GM18505 (cell line): ENCODE data around the gene PLSCR5.
A peak's percentile ranks its signal among the peaks of the same experiment; 100 is the strongest.

Source experiments
- ATAC-seq: cut with Tn5 transposase; IDR thresholded peaks from one replicate; pipeline ENCODE4 v1.9.1; 2021; ENCODE audit not compliant: unreplicated experiment
- POLR2A ChIP-seq: IDR thresholded peaks from 4 replicates; pipeline ENCODE4 v1.6.1; 2011; ENCODE audit warnings: borderline replicate concordance; ENCODE audit not compliant: insufficient read depth, insufficient read length; ENCODE audit errors: extremely low read depth

Gene PLSCR5

DNA sequence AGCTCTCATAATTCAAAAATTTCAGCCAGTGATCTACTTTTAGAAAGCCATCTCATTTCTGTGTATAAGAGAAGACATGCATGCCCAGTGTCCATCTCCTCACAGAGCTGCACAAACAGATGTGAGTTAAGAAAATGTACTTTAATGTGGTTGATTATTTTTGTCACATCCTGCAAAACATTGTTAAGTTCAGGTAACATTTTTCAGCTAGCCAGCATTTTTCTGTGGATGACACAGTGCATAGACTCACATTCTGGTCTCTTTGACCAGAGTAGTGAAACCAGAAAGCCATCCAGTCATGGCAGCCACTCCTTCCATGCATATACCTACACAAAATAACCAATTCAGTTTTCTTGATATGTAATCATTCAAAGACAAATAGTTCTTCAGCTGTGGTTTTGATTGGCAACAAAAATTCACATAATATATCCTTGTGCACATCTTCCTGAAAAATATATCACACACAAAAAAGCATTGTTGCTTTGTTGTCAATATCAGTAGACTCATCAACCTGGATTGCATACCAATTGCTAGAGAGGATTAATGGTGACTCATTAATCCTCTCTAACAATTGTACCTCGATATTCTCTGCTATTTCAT lies 58.7 kb downstream of the PLSCR5 start:
- no peak for TF ChIP-seq POLR2A
- no peak for ATAC-seq

DNA sequence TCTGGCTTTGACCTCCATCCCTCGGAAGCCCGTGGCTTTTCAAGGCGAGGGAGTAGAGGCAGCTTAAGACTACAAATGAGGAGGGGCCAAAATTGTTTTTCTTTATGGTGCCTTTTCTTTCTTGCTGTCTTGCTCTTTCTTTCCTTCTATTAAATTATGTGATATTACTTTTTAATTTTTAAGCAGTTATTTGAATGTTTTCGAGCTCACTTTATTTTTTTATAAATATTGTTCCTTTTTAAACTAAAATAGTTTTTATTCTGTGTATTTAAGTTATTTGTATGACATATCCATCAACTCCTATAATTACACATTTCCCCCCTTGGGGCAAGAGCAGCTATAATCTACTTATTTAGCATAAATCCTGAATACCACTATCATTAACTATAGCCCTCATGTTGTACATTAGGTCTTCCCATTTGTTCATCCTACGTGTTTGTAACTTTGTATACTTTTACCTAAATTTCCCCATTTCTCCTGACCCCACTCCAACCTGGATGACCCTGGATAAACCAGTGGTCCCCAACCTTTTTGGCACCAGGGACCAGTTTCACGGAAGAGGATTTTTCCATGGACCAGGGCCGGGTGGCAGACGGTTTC lies 60.1 kb downstream of the PLSCR5 start:
- peak; percentile 15 for ATAC-seq
- no peak for TF ChIP-seq POLR2A

GRCh38 chr3:146544002-146544928 lies 60.9 kb downstream of the PLSCR5 start, which contains the start of gene PLSCR1:
PLSCR1 (minus strand) TSS chr3:146544607; CDS start chr3:146536552, 8,055 bp downstream.
- TF ChIP-seq POLR2A, result peak; percentile 70
- peak; percentile 86 for ATAC-seq

DNA sequence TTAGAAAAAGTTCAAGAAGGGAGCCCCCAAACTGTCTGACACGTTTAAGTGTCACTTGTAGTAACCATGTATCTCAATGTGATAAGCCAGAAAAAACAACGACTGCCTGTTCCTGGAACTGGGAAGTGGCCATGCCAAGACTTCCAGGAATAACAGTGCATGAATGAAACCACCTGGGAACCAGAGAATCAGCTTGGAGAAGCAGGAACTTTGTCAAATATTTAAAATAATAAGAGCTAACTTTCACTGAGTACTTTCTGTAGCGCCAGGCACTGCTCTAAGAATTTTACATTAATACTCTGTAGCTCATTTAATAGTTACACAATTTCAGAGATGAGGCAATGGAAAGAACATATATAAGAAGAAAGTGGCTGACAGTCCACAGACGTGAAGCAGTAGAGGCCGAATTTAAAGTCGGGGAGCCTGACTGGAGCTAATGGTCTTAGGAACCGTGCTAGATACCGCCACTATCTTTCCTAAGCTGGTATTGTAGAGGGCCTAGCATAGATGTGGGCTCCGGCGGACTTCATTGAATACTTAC lies 61.6 kb downstream of the PLSCR5 start:
- TF ChIP-seq POLR2A, result no peak
- peak; percentile 3 for ATAC-seq

- no peak for ATAC-seq
- no peak for TF ChIP-seq POLR2A
These were observed 62.2 kb downstream of the PLSCR5 start for GRCh38 chr3:146542978-146543377.

DNA sequence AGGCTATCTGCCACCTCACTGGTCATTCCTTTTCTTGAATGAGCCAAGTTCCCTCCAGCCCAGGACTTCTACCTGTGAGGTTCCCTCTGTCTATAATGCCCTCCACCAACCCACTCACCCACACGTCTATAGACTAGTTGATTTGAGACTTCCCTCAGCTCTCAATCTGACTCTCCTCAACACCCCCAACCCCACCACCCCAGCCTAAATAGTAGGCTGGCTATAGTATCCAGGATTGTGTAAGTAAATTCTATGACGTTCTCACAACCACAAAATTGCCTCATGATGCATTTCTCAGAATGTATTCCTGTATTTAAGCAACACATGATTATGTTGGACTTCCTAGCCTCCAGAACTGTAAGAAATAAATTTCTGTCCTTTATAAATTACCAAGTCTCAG lies 63.0 kb downstream of the PLSCR5 start:
- no peak for ATAC-seq
- no peak for TF ChIP-seq POLR2A

- ATAC-seq, result no peak
- no peak for TF ChIP-seq POLR2A
These were observed 64.2 kb downstream of the PLSCR5 start for GRCh38 chr3:146540978-146541377.

- no peak for ATAC-seq
- no peak for TF ChIP-seq POLR2A
These were observed 64.9 kb downstream of the PLSCR5 start for GRCh38 chr3:146540236-146540635.

DNA sequence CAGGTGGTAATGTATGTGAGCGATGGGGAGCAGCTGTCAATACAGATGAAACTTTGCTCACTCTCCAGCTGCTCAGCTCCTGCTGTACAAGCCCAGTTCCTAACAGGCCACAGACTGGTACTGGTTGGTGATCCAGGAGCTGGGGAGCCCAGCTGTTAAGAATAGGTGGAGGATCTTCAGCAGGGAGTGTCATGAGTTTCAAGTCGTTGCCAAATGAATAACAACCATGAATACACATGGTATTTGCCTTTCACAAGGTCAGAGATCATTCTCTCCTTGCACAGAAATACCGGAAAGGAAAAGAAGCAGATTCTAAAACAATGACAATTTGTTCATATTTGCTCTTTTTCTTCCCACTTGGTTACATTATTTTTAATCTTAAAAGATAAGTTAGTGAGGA lies 65.8 kb downstream of the PLSCR5 start:
- no peak for TF ChIP-seq POLR2A
- no peak for ATAC-seq

- TF ChIP-seq POLR2A, result no peak
- no peak for ATAC-seq
These were observed 67.5 kb downstream of the PLSCR5 start for GRCh38 chr3:146537603-146538002.

DNA sequence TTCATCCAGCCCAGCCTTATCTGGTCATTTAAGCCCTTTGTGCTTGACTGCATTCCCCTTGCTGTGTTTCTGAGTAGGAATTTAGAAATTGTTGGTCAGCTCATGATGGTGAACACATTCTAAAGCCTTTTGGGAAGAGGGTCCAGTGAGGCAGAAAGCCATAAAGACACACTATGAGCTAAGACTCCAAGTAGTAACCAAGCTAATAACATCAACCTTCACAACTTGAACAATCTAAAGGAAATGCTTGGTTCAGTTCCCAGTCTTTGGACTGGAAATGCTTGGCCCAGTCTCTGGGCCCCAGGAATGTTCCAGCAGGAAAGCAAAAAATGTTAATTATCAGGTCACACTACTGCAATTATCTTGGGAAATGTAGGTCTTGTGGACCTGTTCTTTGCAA lies 68.5 kb downstream of the PLSCR5 start:
- ATAC-seq, result no peak
- no peak for TF ChIP-seq POLR2A
